BLaER1 treated with 17β-estradiol and CSF1 and Interleukin-3, amounts not matched to agents 10 nM and 100 nM (cell line): Measurements from ENCODE around the gene ME3.
"Not testable (repeated sequence)": the region's sequence is repeated elsewhere in the genome, so short reads cannot be mapped to it uniquely, and the experiment has no call there.

ENCODE experiments used
- H3K27ac ChIP-seq, 11 experiments: shearing (Covaris generic); formaldehyde crosslinking; 2 replicates each; pipeline ENCODE4 v1.8.1; 2022
- H3K27me3 ChIP-seq, 11 experiments: shearing (Covaris generic); formaldehyde crosslinking; 2 replicates each; pipeline ENCODE4 v1.8.1; 2022
- H3K36me3 ChIP-seq, 11 experiments: shearing (Covaris generic); formaldehyde crosslinking; 2 replicates each; pipeline ENCODE4 v1.8.1; 2022
- H3K4me1 ChIP-seq, 10 experiments: shearing (Covaris generic); formaldehyde crosslinking; 2 replicates each; pipeline ENCODE4 v1.8.1; 2022
- H3K4me2 ChIP-seq, 11 experiments: shearing (Covaris generic); formaldehyde crosslinking; 2 replicates each; pipeline ENCODE4 v1.8.1; 2022
- H3K4me3 ChIP-seq, 10 experiments: shearing (Covaris generic); formaldehyde crosslinking; 2 replicates each; pipeline ENCODE4 v1.8.1; 2022
- H3K9ac ChIP-seq, 11 experiments: shearing (Covaris generic); formaldehyde crosslinking; 2 replicates each; pipeline ENCODE4 v1.8.1; 2022
- H3K9me3 ChIP-seq, 11 experiments: shearing (Covaris generic); formaldehyde crosslinking; replicated peaks in 1 of 11; 2 replicates each; pipeline ENCODE4 v1.8.1; 2022
- H4K20me1 ChIP-seq, 11 experiments: shearing (Covaris generic); formaldehyde crosslinking; 2 replicates each; pipeline ENCODE4 v1.8.1; 2022
- Cebpa-rat ChIP-seq, 11 experiments: shearing (Covaris generic); IDR thresholded peaks; 2 replicates each; pipeline ENCODE4 v1.8.1; 2022

ME3 gene

GRCh38 chr11:86443415-86443814 lies 229.0 kb downstream of the ME3 start:
- Histone ChIP-seq H3K36me3 (no peaks in the 10 kb centered on the region), H3K9me3 (no peaks in the 10 kb centered on the region), H3K27ac (peak overlapping the region in 3 of 11 experiments; percentile 39 to 50 (median 41); a peak in 5 of 22 replicates), H3K9ac (peak overlapping the region in 2 of 11 experiments; percentile 29 to 36; a peak in 2 of 22 replicates), H4K20me1 (no peaks in the 10 kb centered on the region), H3K4me3 (no peak overlapping the region), H3K4me2 (peak overlapping the region; percentile 1 to 83 (median 70); a peak in 21 of 22 replicates), H3K27me3 (no peaks in the 10 kb centered on the region), H3K4me1 (peaks cover 22 to 70% (median 55%) of the 10 kb centered on the region in 10 experiments)
- no peak for TF ChIP-seq Cebpa-rat (IDR thresholded peaks at IDR 0.05)

GRCh38 chr11:86442827-86443226 lies 229.6 kb downstream of the ME3 start:
- H3K27ac ChIP-seq: peak overlapping the region in 3 of 11 experiments; percentile 13 to 39 (median 27); a peak in 4 of 22 replicates
- H3K4me1 ChIP-seq: peaks cover 17 to 65% (median 49%) of the 10 kb centered on the region in 10 experiments
- H3K9me3 ChIP-seq: no peaks in the 10 kb centered on the region
- H3K4me3 ChIP-seq: no peak overlapping the region
- peak overlapping the region in 1 of 11 experiments; percentile 36; a peak in 1 of 22 replicates for H3K9ac ChIP-seq
- no peaks in the 10 kb centered on the region for H3K27me3 ChIP-seq
- no peak for TF ChIP-seq Cebpa-rat (IDR thresholded peaks at IDR 0.05)
- H3K36me3 ChIP-seq: no peaks in the 10 kb centered on the region
- H4K20me1 ChIP-seq: no peaks in the 10 kb centered on the region
- peak overlapping the region in 10 of 11 experiments; percentile 1 to 83 (median 70); a peak in 21 of 22 replicates for H3K4me2 ChIP-seq

GRCh38 chr11:86442420-86442819 lies 230.0 kb downstream of the ME3 start:
- H3K4me1 ChIP-seq: peaks cover 16 to 61% (median 45%) of the 10 kb centered on the region in 10 experiments
- H3K9me3 ChIP-seq: no peaks in the 10 kb centered on the region
- TF ChIP-seq Cebpa-rat (IDR thresholded peaks at IDR 0.05): no peak
- no peak overlapping the region for H3K9ac ChIP-seq
- no peaks in the 10 kb centered on the region for H3K27me3 ChIP-seq
- H3K36me3 ChIP-seq: no peaks in the 10 kb centered on the region
- no peak overlapping the region for H3K4me3 ChIP-seq
- H4K20me1 ChIP-seq: no peaks in the 10 kb centered on the region
- peak overlapping the region in 10 of 11 experiments; percentile 1 to 83 (median 70); a peak in 17 of 22 replicates for H3K4me2 ChIP-seq
- H3K27ac ChIP-seq: no peak overlapping the region

- no peaks in the 10 kb centered on the region for H3K27me3 ChIP-seq
- no peaks in the 10 kb centered on the region for H3K9me3 ChIP-seq
- peak overlapping the region in 10 of 11 experiments; percentile 20 to 60 (median 30); a peak in 14 of 22 replicates for H3K4me2 ChIP-seq
- no peak for TF ChIP-seq Cebpa-rat (IDR thresholded peaks at IDR 0.05)
- H3K4me1 ChIP-seq: peaks cover 16 to 46% (median 38%) of the 10 kb centered on the region in 10 experiments
- H3K36me3 ChIP-seq: no peaks in the 10 kb centered on the region
- no peak overlapping the region for H3K4me3 ChIP-seq
- no peak overlapping the region for H3K9ac ChIP-seq
- no peaks in the 10 kb centered on the region for H4K20me1 ChIP-seq
- no peak overlapping the region for H3K27ac ChIP-seq
These were observed 231.6 kb downstream of the ME3 start for GRCh38 chr11:86440843-86441242.

GRCh38 chr11:86440305-86440716 lies 232.1 kb downstream of the ME3 start:
- no peak for TF ChIP-seq Cebpa-rat (IDR thresholded peaks at IDR 0.05)
- no peaks in the 10 kb centered on the region for H3K27me3 ChIP-seq
- H4K20me1 ChIP-seq: no peaks in the 10 kb centered on the region
- H3K9me3 ChIP-seq: no peaks in the 10 kb centered on the region
- no peak overlapping the region for H3K27ac ChIP-seq
- no peaks in the 10 kb centered on the region for H3K36me3 ChIP-seq
- H3K9ac ChIP-seq: no peak overlapping the region
- peaks cover 16 to 46% (median 38%) of the 10 kb centered on the region in 10 experiments for H3K4me1 ChIP-seq
- H3K4me2 ChIP-seq: peak overlapping the region in 10 of 11 experiments; percentile 20 to 60 (median 30); a peak in 14 of 22 replicates
- no peak overlapping the region for H3K4me3 ChIP-seq

GRCh38 chr11:86438685-86439084 lies 233.7 kb downstream of the ME3 start:
- H3K27ac ChIP-seq: no peak overlapping the region

GRCh38 chr11:86435711-86436110 lies 236.7 kb downstream of the ME3 start:
- Histone ChIP-seq H3K36me3 (peaks cover 0 to 6% (median 0%) of the 10 kb centered on the region in 11 experiments; a peak in 1 of 22 replicates), H3K27me3 (no peaks in the 10 kb centered on the region), H3K9me3 (peaks cover 19 to 33% (median 25%) of the 10 kb centered on the region in 11 experiments), H4K20me1 (no peaks in the 10 kb centered on the region), H3K27ac (no peak overlapping the region), H3K4me2 (0 out of 22 replicates have a peak overlapping the region, but pooled peaks of 1 of the 11 experiments have one; percentile 13), H3K9ac (no peak overlapping the region), H3K4me3 (no peak overlapping the region), H3K4me1 (peaks cover 4 to 21% (median 7%) of the 10 kb centered on the region in 10 experiments; a peak in 16 of 20 replicates)
- no peak for TF ChIP-seq Cebpa-rat (IDR thresholded peaks at IDR 0.05)

More at GRCh38 chr11:86438685-86439084, 233.7 kb downstream of the ME3 start:
- H3K27me3 ChIP-seq: no peaks in the 10 kb centered on the region
- no peak overlapping the region for H3K9ac ChIP-seq
- no peaks in the 10 kb centered on the region; a peak in 1 of 22 replicates for H3K36me3 ChIP-seq
- no peaks in the 10 kb centered on the region for H4K20me1 ChIP-seq
- H3K9me3 ChIP-seq: peaks cover 2 to 6% (median 3%) of the 10 kb centered on the region in 11 experiments; a peak in 19 of 22 replicates
- H3K4me2 ChIP-seq: peak overlapping the region in 2 of 11 experiments; percentile 24 to 43; a peak in 3 of 22 replicates
- no peak overlapping the region for H3K4me3 ChIP-seq
- H3K4me1 ChIP-seq: peaks cover 16 to 37% (median 27%) of the 10 kb centered on the region in 10 experiments
- no peak for TF ChIP-seq Cebpa-rat (IDR thresholded peaks at IDR 0.05)

GRCh38 chr11:86433361-86434095 lies 238.9 kb downstream of the ME3 start:
- peaks cover 19 to 33% (median 26%) of the 10 kb centered on the region in 11 experiments for H3K9me3 ChIP-seq
- not testable (repeated sequence) for H3K9ac ChIP-seq, H3K4me3 ChIP-seq, H3K36me3 ChIP-seq, H3K27ac ChIP-seq, H4K20me1 ChIP-seq, H3K4me2 ChIP-seq, H3K27me3 ChIP-seq, H3K4me1 ChIP-seq

GRCh38 chr11:86431258-86431657 lies 241.2 kb downstream of the ME3 start:
- Histone ChIP-seq H3K4me2 (no peak overlapping the region), H3K9ac (no peak overlapping the region), H3K4me3 (no peak overlapping the region), H3K36me3 (peaks cover 0 to 6% (median 0%) of the 10 kb centered on the region in 11 experiments; a peak in 1 of 22 replicates), H3K27me3 (no peaks in the 10 kb centered on the region), H3K9me3 (peaks cover 26 to 47% (median 34%) of the 10 kb centered on the region in 11 experiments), H3K27ac (no peak overlapping the region), H4K20me1 (no peaks in the 10 kb centered on the region), H3K4me1 (no peaks in the 10 kb centered on the region; a peak in 1 of 20 replicates)
- TF ChIP-seq Cebpa-rat (IDR thresholded peaks at IDR 0.05): no peak
